ENCODE results near the gene GPR152.
"Not testable (repeated sequence)": the region's sequence is repeated elsewhere in the genome, so short reads cannot be mapped to it uniquely, and the experiment has no call there.

Gene GPR152

GRCh38 chr11:67408437-67409200, 43.9 kb downstream of the GPR152 start:
- DNase-seq: no peak

GRCh38 chr11:67407688-67408163, 44.8 kb downstream of the GPR152 start:
- no peak for DNase-seq

DNA sequence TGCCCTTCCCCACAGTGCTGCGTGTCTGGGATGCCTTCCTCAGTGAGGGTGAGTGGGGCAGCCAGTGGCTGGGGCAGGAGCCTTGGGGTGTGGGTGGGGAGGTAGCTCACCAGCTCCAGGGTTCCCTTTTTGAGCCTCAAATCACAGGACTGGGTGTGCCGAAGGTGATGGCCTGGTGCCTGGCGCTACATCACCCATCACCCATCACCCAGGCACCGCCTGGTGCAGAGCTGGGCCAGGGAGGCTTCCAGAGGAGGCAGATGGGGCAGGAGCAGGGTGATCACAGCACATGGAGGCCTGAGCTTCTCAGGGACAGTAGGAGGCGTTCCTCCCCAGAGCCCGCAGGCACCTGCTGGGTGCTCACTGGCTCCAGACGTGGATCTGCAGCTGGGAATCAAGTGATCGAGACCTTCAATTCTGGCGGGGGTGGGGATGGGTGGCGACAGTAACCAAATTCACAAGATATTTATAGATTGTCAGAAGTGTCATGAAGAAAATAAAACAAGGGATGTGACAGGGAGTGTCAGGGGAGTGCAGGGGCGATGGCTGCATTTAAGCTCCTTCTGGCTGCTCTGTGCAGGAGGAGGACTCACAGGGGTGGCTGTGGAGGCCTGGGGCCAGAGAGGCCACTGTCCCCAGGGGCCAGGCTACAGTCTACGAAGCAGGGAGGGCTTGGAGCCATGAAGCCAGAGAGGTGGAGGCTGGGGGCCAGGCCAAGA, 45.4 kb downstream of the GPR152 start:
- DNase-seq: no peak

DNA sequence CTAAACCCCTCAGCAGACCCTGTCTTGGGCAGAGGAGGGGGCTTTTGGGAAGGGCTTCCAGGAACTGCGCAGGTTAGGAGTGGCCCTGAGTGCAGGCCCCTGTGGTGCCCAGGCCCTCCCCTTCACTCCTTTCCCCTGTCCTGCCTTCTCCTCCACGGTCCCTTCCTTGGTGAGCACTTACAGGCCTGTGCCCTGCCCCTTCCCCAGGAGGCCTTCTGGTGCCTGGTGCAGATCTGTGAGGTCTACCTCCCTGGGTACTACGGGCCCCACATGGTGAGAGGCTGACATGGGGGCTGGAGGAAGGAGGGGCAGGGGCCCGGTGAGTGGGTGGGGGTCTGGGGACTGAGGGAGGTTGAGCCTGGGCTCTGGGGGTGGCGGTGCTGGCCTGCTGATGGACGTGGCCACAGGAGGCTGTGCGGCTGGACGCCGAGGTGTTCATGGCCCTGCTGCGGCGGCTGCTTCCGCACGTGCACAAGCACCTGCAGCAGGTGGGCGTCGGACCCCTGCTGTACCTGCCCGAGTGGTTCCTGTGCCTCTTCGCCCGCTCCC, 46.0 kb downstream of the GPR152 start:
- no peak for DNase-seq

- no peak for DNase-seq
Measured at GRCh38 chr11:67405688-67406339, 46.7 kb downstream of the GPR152 start.

DNA sequence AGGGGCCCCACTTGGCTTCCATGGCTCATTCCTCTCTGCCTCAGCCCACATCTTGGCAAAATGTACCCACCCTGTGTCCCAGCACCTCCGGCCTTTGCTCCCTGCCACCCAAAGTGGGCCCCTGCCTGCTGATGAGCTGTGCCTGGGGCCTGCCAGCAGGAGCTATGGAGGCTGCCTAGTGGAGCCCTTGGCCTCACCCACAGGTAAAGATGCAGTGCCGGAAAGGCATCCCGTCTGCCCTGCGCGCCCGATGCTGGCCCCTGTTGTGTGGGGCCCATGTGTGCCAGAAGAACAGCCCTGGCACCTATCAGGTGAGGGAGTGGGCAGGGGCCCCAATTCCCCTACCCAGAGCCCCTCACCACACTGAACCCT, 47.3 kb downstream of the GPR152 start:
- no peak for DNase-seq

DNA sequence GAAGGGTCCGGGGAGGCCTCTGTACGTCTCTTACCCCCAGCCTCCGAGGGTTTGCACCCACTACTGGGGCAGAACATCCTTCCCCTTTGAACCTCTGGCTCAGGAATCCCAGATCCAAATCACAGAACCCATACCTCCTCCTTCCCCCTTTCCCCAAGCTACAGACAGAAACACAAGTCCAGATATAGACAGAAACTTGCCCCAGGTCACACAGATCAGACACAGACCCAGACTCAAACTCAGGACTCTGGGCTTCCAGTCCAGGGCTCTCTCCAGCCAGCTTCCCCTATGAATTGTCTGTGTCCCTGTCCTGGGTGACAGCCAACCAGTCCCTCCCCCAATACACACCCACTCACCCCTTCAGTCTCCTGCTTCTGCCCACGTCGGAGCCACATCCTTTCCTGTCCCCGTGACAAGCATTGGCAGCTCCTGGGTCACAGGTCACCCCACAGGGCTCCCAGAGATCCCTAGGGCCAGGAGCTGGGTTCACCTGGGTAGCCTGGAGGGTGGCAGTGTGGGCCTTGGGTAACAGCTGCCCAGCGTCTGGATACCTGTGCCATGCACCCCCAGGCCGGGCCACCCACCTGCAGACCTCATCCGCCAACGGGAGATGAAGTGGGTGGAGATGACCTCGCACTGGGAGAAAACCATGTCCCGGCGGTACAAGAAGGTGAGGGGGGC, 47.9 kb downstream of the GPR152 start:
- DNase-seq: no peak

GRCh38 chr11:67403085-67403484, 49.4 kb downstream of the GPR152 start:
- DNase-seq: not testable (repeated sequence)

GRCh38 chr11:67402192-67402839, 50.2 kb downstream of the GPR152 start:
- DNase-seq: not testable (repeated sequence)

- DNase-seq: peak; percentile 91
Measured at GRCh38 chr11:67401495-67402191, 50.9 kb downstream of the GPR152 start, which contains the start of gene PPP1CA. Gene PPP1CA, minus strand, starts transcription at chr11:67401858. Its CDS starts 76 bp downstream, at chr11:67401782.

All from fibroblast of skin of scalp (primary cell).